Esophagus (tissue), 2 donors: ENCODE data around the gene MAZ. TPM values are rescaled to one million over a fixed set of nuclear protein-coding genes. Genes with fewer than 3 reads are reported as not detected.

Source experiments
- H3K27ac ChIP-seq, 2 donors: one replicate each; pipeline ENCODE4 v1.5.1; 2013; ENCODE audit warnings: low read depth in 2 of 2, mild to moderate bottlenecking in 2 of 2, inconsistent platforms in 1 of 2, low read length in 1 of 2, moderate library complexity in 1 of 2
- H3K27me3 ChIP-seq, 2 donors: one replicate each; pipeline ENCODE4 v1.6.1; 2013; ENCODE audit warnings: low read length in 2 of 2, control low read depth in 1 of 2, mild to moderate bottlenecking in 1 of 2; ENCODE audit not compliant: insufficient read depth in 2 of 2, control insufficient read depth in 1 of 2
- H3K36me3 ChIP-seq, 2 donors: one replicate each; pipeline ENCODE4 v1.6.1; 2013; ENCODE audit warnings: low read length in 1 of 2; ENCODE audit not compliant: control insufficient read depth in 2 of 2, insufficient read depth in 2 of 2
- H3K4me1 ChIP-seq, 2 donors: one replicate each; pipeline ENCODE4 v1.6.1; 2013; ENCODE audit warnings: low read length in 1 of 2; ENCODE audit not compliant: control insufficient read depth in 2 of 2, insufficient read depth in 2 of 2
- H3K4me3 ChIP-seq, 2 donors: one replicate each; pipeline ENCODE4 v1.5.1; 2013; ENCODE audit warnings: low read length in 2 of 2, mild to moderate bottlenecking in 2 of 2, low read depth in 1 of 2, moderate library complexity in 1 of 2
- H3K9me3 ChIP-seq, 2 donors: one replicate each; pipeline ENCODE4 v1.6.1; 2013; ENCODE audit warnings: mild to moderate bottlenecking in 2 of 2, low read depth in 1 of 2, low read length in 1 of 2, moderate library complexity in 1 of 2; ENCODE audit not compliant: control insufficient read depth in 2 of 2, insufficient read depth in 1 of 2
- WGBS, 2 donors: extraction: QIAGEN DNeasy Blood & Tissue Kit; methylation state at CpG; one replicate each; pipeline ENCODE4 v1.1.7; 2013; 5-methylcytosine and 5-hydroxymethylcytosine counted together
- polyA plus RNA-seq, 2 donors: library from polyadenylated mRNA; stranded (reverse); fragments of 200-250 nt; gene quantifications; one replicate each; pipeline ENCODE4 v1.2.3, GENCODE V29; 2013
- donor health status: healthy with polysubstance abuse.
- donor health status: Bipolar disorder and iron deficiency.

The MAZ gene
- polyA plus RNA-seq, 2 donors = 95.9 to 111 TPM

- WGBS, 2 donors = 40 to 42% methylated on average over 15 of the region's 15 CpGs
Measured at GRCh38 chr16:29848420-29849297, 42.3 kb downstream of the MAZ start.

GRCh38 chr16:29849505-29849904 is 43.2 kb downstream of the MAZ start:
- Histone ChIP-seq H3K4me3 (no peak overlapping the region), H3K9me3 (no peaks in the 10 kb centered on the region), H3K36me3 (peaks cover 8 to 27% of the 10 kb centered on the region in 2 donors), H3K4me1 (no peaks in the 10 kb centered on the region), H3K27me3 (no peaks in the 10 kb centered on the region), H3K27ac (no peak overlapping the region)
- 70 to 76% methylated on average over 5 of the region's 5 CpGs for WGBS, 2 donors

More at GRCh38 chr16:29848420-29849297, 42.3 kb downstream of the MAZ start:
- Histone ChIP-seq H3K27me3 (no peaks in the 10 kb centered on the region), H3K4me1 (no peaks in the 10 kb centered on the region), H3K9me3 (no peaks in the 10 kb centered on the region), H3K4me3 (no peak overlapping the region), H3K36me3 (peaks cover 8 to 30% of the 10 kb centered on the region in 2 donors), H3K27ac (no peak overlapping the region)

GRCh38 chr16:29850998-29851397 is 44.7 kb downstream of the MAZ start:
- H3K9me3 ChIP-seq = no peaks in the 10 kb centered on the region
- H3K4me1 ChIP-seq = no peaks in the 10 kb centered on the region
- H3K4me3 ChIP-seq = no peak overlapping the region
- WGBS, 2 donors = 87 to 98% methylated on average over 3 of the region's 3 CpGs
- H3K27me3 ChIP-seq = no peaks in the 10 kb centered on the region
- H3K27ac ChIP-seq = no peak overlapping the region
- H3K36me3 ChIP-seq = peaks cover 8 to 12% of the 10 kb centered on the region in 2 donors

GRCh38 chr16:29852654-29853053 is 46.3 kb downstream of the MAZ start:
- 54 to 65% methylated on average over 7 of the region's 7 CpGs for WGBS, 2 donors
- Histone ChIP-seq H3K27ac (no peak overlapping the region), H3K4me3 (no peak overlapping the region), H3K4me1 (no peaks in the 10 kb centered on the region), H3K27me3 (no peaks in the 10 kb centered on the region), H3K36me3 (peaks cover under 1% of the 10 kb centered on the region in 2 donors), H3K9me3 (no peaks in the 10 kb centered on the region)

DNA sequence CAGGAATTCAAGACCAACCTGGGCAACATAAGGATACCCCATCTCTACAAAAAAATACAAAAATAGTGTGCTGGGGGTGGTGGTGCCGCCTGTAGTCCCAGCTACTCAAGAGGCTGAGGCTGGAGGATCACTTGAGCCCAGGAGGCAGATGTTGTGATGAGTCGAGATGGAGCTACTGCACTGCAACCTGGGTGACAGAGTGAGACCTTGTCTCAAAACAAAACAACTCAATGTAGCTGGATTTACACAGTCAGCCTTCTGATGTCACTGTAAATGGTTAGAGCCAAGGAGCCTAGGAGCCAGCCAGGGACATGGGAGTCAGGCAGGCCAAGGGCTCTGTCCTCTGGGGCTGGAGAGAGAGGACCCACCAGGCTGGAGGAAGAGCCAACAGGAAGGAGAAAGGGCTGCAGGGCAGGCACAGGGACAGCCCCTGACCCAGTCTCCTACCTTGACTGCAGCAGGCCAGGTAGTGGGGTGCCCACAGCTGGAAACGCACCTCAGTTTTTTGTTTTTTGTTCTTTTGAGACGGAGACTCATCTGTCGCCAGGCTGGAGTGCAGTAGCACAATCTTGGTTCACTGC is 48.3 kb downstream of the MAZ start:
- no peaks in the 10 kb centered on the region for H3K27me3 ChIP-seq
- peaks cover 4 to 12% of the 10 kb centered on the region in 2 donors for H3K36me3 ChIP-seq
- no peak overlapping the region for H3K4me3 ChIP-seq
- H3K4me1 ChIP-seq = no peaks in the 10 kb centered on the region
- H3K9me3 ChIP-seq = no peaks in the 10 kb centered on the region
- H3K27ac ChIP-seq = no peak overlapping the region
- WGBS, 2 donors = 83 to 85% methylated on average over 5 of the region's 5 CpGs

GRCh38 chr16:29857133-29857760 is 50.9 kb downstream of the MAZ start:
- WGBS, 2 donors = 78 to 80% methylated on average over 7 of the region's 7 CpGs
- H3K4me1 ChIP-seq = peaks cover 2 to 4% of the 10 kb centered on the region in 2 donors

DNA sequence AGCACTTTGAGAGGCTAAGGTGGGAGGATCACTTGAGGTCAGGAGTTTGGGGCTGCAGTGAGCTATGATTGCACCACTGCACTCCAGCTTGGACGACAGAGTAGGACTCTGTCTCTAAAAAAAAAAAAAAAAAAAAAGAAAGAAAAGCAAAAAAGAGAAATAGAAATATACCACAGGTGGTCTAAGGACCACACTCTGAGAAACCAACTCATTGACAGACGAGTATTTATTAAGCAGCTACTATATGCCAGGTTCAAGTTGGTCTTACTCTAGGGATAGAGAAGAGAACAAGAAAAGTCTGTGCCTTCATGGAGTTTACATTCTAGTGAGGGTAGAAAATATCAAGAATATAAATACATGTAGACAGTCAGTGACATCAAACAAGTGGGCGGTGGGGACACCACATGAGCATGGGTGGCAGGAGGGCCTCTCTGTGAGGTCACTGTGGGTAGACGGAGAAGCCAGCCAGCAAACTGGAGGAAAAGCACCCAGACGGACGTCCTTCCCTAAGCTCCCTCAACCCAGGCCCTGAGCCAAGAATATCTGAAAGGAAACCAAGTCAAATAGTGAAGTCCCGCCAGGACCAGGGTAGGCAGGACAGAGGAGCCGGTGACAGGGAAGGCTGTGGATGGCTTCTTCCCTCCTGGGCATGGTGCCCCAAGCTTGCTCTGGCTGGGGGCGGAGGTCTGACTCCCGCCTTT is 52.0 kb downstream of the MAZ start:
- Histone ChIP-seq H3K36me3 (peaks cover 4 to 23% of the 10 kb centered on the region in 2 donors), H3K4me1 (peaks cover 2 to 4% of the 10 kb centered on the region in 2 donors), H3K27ac (no peak overlapping the region), H3K4me3 (no peak overlapping the region), H3K9me3 (no peaks in the 10 kb centered on the region), H3K27me3 (no peaks in the 10 kb centered on the region)
- 68 to 82% methylated on average over 10 of the region's 10 CpGs for WGBS, 2 donors

More at GRCh38 chr16:29857133-29857760, 50.9 kb downstream of the MAZ start:
- Histone ChIP-seq H3K4me3 (no peak overlapping the region), H3K27ac (no peak overlapping the region), H3K9me3 (no peaks in the 10 kb centered on the region), H3K36me3 (peaks cover 4 to 23% of the 10 kb centered on the region in 2 donors), H3K27me3 (no peaks in the 10 kb centered on the region)

GRCh38 chr16:29858974-29859373 is 52.6 kb downstream of the MAZ start:
- H3K4me1 ChIP-seq = peaks cover 2 to 7% of the 10 kb centered on the region in 2 donors
- H3K9me3 ChIP-seq = no peaks in the 10 kb centered on the region
- H3K36me3 ChIP-seq = peaks cover 4 to 23% of the 10 kb centered on the region in 2 donors
- H3K27ac ChIP-seq = no peak overlapping the region
- H3K4me3 ChIP-seq = no peak overlapping the region
- H3K27me3 ChIP-seq = no peaks in the 10 kb centered on the region
- WGBS, 2 donors = 94% methylated on average over 19 of the region's 19 CpGs

DNA sequence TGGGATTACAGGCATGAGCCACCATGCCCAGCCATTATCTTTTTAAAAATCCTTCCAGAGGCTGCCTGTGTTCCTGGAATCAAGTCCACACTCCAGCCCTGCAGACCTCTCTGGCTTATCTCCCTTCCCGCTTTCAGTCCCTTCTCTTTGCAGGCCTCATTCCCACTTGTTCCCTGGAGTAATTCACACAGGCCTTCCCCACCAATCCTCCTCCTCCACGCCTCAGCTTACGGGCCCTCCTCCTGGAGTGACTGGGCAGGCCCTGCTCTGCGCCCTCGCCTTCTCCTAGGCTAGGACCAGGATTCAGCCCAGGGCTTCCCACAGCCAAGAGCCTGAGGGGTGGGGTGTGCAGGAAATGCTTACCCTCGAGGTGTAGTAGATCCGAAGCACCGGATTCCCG is 53.9 kb downstream of the MAZ start:
- Histone ChIP-seq H3K36me3 (peaks cover 4 to 23% of the 10 kb centered on the region in 2 donors), H3K9me3 (no peaks in the 10 kb centered on the region), H3K4me3 (no peak overlapping the region), H3K27ac (no peak overlapping the region), H3K27me3 (no peaks in the 10 kb centered on the region), H3K4me1 (peaks cover 2 to 7% of the 10 kb centered on the region in 2 donors)
- 87 to 90% methylated on average over 9 of the region's 9 CpGs for WGBS, 2 donors
